HepG2 (cell line): ENCODE results near the gene FBXL7. TPM values are rescaled to one million over a fixed set of nuclear protein-coding genes. Genes with fewer than 3 reads are reported as not detected.

ENCODE experiments used
- AGO1 ChIP-seq: fragments of 200-400 bp; formaldehyde crosslinking; IDR thresholded peaks from 2 replicates; pipeline ENCODE4 v1.6.1; 2017; ENCODE audit warnings: mild to moderate bottlenecking, low read depth, low read length, moderate library complexity; ENCODE audit not compliant: poor library complexity, severe bottlenecking
- CHD2 ChIP-seq: IDR thresholded peaks from 2 replicates; pipeline ENCODE4 v1.6.1; 2011; ENCODE audit warnings: low read depth, low read length, improper control_type of control experiment
- GATA4 ChIP-seq: sonication (generic); IDR thresholded peaks from 2 replicates; pipeline ENCODE4 v1.6.1; 2016; ENCODE audit warnings: antibody characterized with exemption, low read depth, borderline replicate concordance
- LRRFIP1 ChIP-seq: sonication (generic); formaldehyde crosslinking; conservative IDR thresholded peaks from 2 replicates; pipeline ENCODE4 v1.4.0; 2020; ENCODE audit warnings: missing genetic modification reagents
- SNAI1 ChIP-seq: sonication (generic); formaldehyde crosslinking; IDR thresholded peaks from 2 replicates; pipeline ENCODE4 v1.5.0; 2020; ENCODE audit warnings: mild to moderate bottlenecking, missing genetic modification reagents, borderline replicate concordance
- ZNF280B ChIP-seq: sonication (generic); formaldehyde crosslinking; IDR thresholded peaks from 2 replicates; pipeline ENCODE4 v1.5.0; 2020; ENCODE audit warnings: missing genetic modification reagents, mild to moderate bottlenecking, borderline replicate concordance
- ZNF574 ChIP-seq: sonication (generic); formaldehyde crosslinking; IDR thresholded peaks from 2 replicates; pipeline ENCODE4 v1.4.0; 2020; ENCODE audit warnings: missing genetic modification reagents
- ZNF607 ChIP-seq: sonication (generic); formaldehyde crosslinking; IDR thresholded peaks from 2 replicates; pipeline ENCODE4 v1.5.1; 2020; ENCODE audit warnings: missing genetic modification reagents, mild to moderate bottlenecking, borderline replicate concordance
- polyA plus RNA-seq, 8 experiments: library from polyadenylated mRNA; depleted of rRNA in 3 of 8; stranded (reverse) in 7 of 8; unstranded in 1 of 8; fragments of >200 nt; fragmentation: Illumina TruSeq in 4 of 8; extraction: Trizol in 4 of 8; gene quantifications; 2 replicates each; pipeline versions ENCODE4 v1.2.1 to v1.2.3, GENCODE V29; 2011 to 2016; ENCODE audit warnings: low read depth in 4 of 8, missing spikeins in 1 of 8, mixed read lengths in 1 of 8; ENCODE audit not compliant: insufficient read depth in 1 of 8
- total RNA-seq, 5 experiments: library from RNA; depleted of rRNA; stranded (reverse); fragments of >200 nt; fragmentation: Illumina TruSeq; extraction: Trizol; gene quantifications; 2 replicates each; pipeline ENCODE4 v1.2.3, GENCODE V29; 2016; ENCODE audit warnings: low read depth in 1 of 5

Gene FBXL7
- total and polyA plus RNA-seq, 2 of the 13 experiments (the other 11 are each of a cell fraction or from before 2014, with no cell fraction given): 0.07 TPM; not detected in 1

- no peak for TF ChIP-seq ZNF574 (CRISPR knock-in tag)
- TF ChIP-seq ZNF607 (CRISPR knock-in tag): no peak
- TF ChIP-seq LRRFIP1 (CRISPR knock-in tag): no peak
- TF ChIP-seq AGO1: no peak
- TF ChIP-seq SNAI1 (CRISPR knock-in tag): no peak
- no peak for TF ChIP-seq ZNF280B
- no peak for TF ChIP-seq GATA4
- no peak for TF ChIP-seq CHD2
These were observed 427.9 kb downstream of the FBXL7 start (continued) for GRCh38 chr5:15927710-15928380.
